Hepatocyte (in vitro differentiated cells): Measurements from ENCODE around the gene EBF4.

Source experiments
- CTCF ChIP-seq: fragments of 200-600 bp; sonication (generic); IDR thresholded peaks from 2 replicates; pipeline ENCODE4 v1.5.1; 2016; ENCODE audit warnings: antibody characterized with exemption, mild to moderate bottlenecking; ENCODE audit not compliant: poor library complexity
- EZH2phosphoT487 ChIP-seq: fragments of 200-600 bp; sonication (generic); IDR thresholded peaks from one replicate; pipeline ENCODE4 v1.6.1; 2018; ENCODE audit warnings: antibody characterized with exemption, mild to moderate bottlenecking, low read depth, moderate library complexity; ENCODE audit not compliant: unreplicated experiment, severe bottlenecking

DNA sequence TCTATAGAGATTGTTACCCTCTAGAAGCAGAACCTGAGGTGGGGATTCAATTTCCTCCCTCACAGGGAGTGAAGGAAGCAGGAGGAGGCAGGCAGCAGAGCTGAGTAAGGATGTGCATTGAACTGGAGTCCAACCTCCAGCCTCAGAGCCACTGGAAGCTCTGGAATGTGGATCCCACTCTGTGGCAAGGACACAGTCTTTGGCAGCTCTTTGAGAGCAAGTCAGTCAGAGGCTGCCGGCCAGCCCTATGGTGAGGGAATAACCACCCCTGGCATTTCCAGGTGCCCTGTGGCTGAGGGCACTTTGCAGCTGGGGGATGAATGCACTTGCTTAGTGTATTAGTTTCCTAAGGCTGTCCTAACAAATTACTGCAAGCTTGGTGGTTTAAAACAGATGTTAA, 37.2 kb downstream of the EBF4 start:
- TF ChIP-seq CTCF = no peak
- TF ChIP-seq EZH2phosphoT487 = no peak
